Stimulated activated memory B cell treated with anti-CD40 and anti-IgM and Interleukin-4, amounts not matched to agents 10 μg/mL and 1 μg/mL and 100 μg/mL, for 72 hours (primary cell): ENCODE measurements around the gene MOV10L1.

ENCODE experiments used
- ATAC-seq: fragments of 150-1000 bp; cut with Tn5 transposase; 2 replicates; pipeline ENCODE4 v1.10.0; 2021
- H3K27ac Mint-ChIP-seq: one replicate; pipeline ENCODE4 v1.8.0; 2022; ENCODE audit warnings: mild to moderate bottlenecking, mixed read lengths
- H3K27me3 Mint-ChIP-seq: one replicate; pipeline ENCODE4 v1.8.0; 2022; ENCODE audit warnings: mixed read lengths
- H3K36me3 Mint-ChIP-seq: one replicate; pipeline ENCODE4 v1.8.0; 2022; ENCODE audit warnings: mixed read lengths
- H3K4me1 Mint-ChIP-seq: one replicate; pipeline ENCODE4 v1.8.0; 2022; ENCODE audit warnings: mixed read lengths
- H3K4me3 Mint-ChIP-seq: one replicate; pipeline ENCODE4 v1.8.0; 2022; ENCODE audit warnings: mild to moderate bottlenecking, moderate library complexity, mixed read lengths
- H3K9me3 Mint-ChIP-seq: one replicate; pipeline ENCODE4 v1.8.0; 2022; ENCODE audit warnings: mixed read lengths

Gene MOV10L1

GRCh38 chr22:50102946-50103345 lies 13.1 kb downstream of the MOV10L1 start:
- Mint-ChIP-seq H3K4me3 (no peak overlapping the region), H3K27ac (no peak overlapping the region), H3K4me1 (peaks cover 20% of the 10 kb centered on the region), H3K9me3 (no peaks in the 10 kb centered on the region), H3K36me3 (no peaks in the 10 kb centered on the region), H3K27me3 (peaks cover 72% of the 10 kb centered on the region)
- ATAC-seq = peak; percentile 63

DNA sequence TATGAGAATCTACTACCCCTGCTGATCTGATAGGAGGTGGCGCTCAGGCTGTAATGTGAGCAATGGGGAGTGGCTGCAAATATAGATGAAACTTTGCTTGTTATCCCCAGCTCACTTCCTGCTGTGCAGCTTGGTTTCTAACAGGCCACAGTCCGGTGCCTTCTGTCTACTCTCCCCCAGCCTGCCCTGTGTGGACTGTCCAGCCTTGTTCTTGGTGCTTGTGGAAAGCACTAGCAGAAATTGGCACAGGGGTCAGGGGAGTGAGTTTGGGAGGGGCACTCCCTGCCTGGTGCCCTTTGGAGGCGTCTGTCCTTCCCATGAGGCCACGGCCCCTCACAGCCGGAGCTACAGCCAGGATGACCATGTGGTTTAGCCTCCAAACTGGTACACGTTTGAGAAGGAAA lies 14.3 kb downstream of the MOV10L1 start:
- no peak overlapping the region for H3K4me3 Mint-ChIP-seq
- ATAC-seq = no peak
- no peaks in the 10 kb centered on the region for H3K36me3 Mint-ChIP-seq
- H3K4me1 Mint-ChIP-seq = peaks cover 20% of the 10 kb centered on the region
- no peaks in the 10 kb centered on the region for H3K9me3 Mint-ChIP-seq
- H3K27ac Mint-ChIP-seq = no peak overlapping the region
- peaks cover 73% of the 10 kb centered on the region for H3K27me3 Mint-ChIP-seq

DNA sequence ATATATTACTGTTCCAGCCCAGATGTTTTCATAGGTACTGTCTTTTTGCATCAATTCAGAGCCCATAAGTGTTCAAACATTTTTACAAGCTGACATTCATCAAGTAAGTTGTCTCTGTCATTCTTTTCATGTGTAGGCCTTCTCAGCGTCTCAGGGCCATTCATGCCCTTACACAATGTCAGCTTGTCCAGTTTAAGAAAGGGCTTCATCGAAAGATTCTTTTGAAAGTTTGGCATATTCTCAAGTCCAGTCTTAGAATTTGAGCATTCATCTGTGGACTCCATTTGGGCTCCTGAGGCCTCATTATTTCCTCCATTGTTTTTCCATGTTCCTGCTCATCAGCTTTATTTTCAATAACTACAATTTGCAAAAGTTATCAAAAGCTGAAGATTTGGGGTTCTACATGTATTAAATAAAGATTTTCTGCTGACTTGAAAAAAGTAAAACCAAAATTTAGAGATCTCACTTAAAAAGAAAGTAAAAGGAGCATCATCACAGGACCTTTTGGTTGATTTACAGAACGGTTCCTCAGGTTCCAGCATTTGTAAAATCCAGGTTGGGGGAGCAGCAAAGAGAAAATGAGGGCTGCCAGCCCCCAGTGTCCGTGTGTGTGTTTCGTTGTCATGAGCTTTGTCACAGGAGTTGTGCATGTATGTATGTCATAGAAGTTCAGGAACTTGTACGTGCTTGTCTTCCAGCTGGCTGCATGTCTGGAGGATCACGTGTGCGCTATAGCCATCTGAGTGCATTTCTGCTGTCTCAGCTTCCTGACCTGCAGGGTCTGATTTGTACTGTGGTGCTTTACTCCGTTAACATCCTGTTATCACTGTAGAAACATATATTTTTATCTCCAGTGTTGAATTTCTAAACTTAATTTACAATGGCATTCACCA lies 15.6 kb downstream of the MOV10L1 start:
- Mint-ChIP-seq H3K4me3 (no peak overlapping the region), H3K36me3 (no peaks in the 10 kb centered on the region), H3K4me1 (peaks cover 20% of the 10 kb centered on the region), H3K9me3 (no peaks in the 10 kb centered on the region), H3K27ac (no peak overlapping the region), H3K27me3 (peaks cover 81% of the 10 kb centered on the region)
- ATAC-seq = no peak

- H3K27me3 Mint-ChIP-seq = peaks cover 82% of the 10 kb centered on the region
- peaks cover 10% of the 10 kb centered on the region for H3K4me1 Mint-ChIP-seq
- no peak overlapping the region for H3K4me3 Mint-ChIP-seq
- ATAC-seq = no peak
- no peaks in the 10 kb centered on the region for H3K9me3 Mint-ChIP-seq
- H3K27ac Mint-ChIP-seq = no peak overlapping the region
- no peaks in the 10 kb centered on the region for H3K36me3 Mint-ChIP-seq
Observed at GRCh38 chr22:50107529-50107928, 17.7 kb downstream of the MOV10L1 start.

GRCh38 chr22:50111056-50111455 lies 21.2 kb downstream of the MOV10L1 start:
- H3K36me3 Mint-ChIP-seq = no peaks in the 10 kb centered on the region
- H3K27ac Mint-ChIP-seq = no peak overlapping the region
- peaks cover 90% of the 10 kb centered on the region for H3K27me3 Mint-ChIP-seq
- no peaks in the 10 kb centered on the region for H3K9me3 Mint-ChIP-seq
- ATAC-seq = no peak
- no peak overlapping the region for H3K4me3 Mint-ChIP-seq
- H3K4me1 Mint-ChIP-seq = no peaks in the 10 kb centered on the region

DNA sequence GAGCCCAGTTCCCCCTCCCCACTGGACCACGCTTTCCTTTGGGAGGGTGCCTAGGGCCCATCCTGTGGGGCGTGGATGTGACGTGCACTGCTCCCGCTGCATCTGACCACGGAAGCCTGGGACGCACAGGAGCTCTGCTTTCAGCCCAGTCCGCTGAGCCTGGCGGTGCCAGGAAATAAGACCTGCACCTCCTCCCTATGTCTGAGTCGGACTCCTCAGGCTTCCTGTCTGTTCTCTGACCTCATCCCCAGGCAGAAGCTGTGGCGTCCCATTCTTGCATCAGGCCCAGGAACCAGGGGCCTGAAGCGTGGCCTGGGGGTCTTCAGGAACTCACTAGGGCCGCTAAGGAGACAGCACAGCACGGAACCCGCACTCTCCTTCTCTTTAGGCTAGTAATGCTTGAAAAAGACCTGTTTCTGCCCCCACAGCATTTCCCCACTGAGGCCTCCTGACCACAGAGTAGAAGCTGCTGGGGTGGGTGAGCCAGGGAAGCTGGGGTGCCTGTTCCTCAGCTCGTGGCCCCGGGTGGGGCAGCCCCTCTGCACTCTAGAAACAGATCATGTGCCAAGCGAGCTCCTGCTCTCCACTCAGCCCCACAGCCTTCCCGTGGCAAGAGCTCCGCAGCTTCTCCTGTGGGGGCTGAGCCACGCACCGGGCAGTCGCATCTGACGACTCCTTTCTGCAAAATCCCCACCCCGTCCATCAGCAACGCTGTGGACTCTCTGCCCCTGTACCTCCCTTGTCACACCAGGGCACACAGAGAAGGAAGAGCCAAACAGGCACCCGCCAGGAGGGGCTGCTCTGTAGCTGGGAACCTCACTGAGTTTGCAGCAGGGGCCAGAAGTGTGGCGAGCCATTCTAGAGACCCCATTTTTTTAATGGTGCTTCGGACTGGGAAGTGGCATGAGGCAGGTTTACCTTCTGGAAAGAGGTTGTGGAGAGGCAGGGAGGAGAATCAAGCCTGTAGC lies 22.6 kb downstream of the MOV10L1 start:
- no peak overlapping the region for H3K27ac Mint-ChIP-seq
- no peak for ATAC-seq
- H3K36me3 Mint-ChIP-seq = no peaks in the 10 kb centered on the region
- H3K4me1 Mint-ChIP-seq = no peaks in the 10 kb centered on the region
- H3K9me3 Mint-ChIP-seq = no peaks in the 10 kb centered on the region
- no peak overlapping the region for H3K4me3 Mint-ChIP-seq
- peaks cover 82% of the 10 kb centered on the region for H3K27me3 Mint-ChIP-seq

GRCh38 chr22:50114221-50115021 lies 24.6 kb downstream of the MOV10L1 start:
- H3K4me3 Mint-ChIP-seq = no peak overlapping the region
- no peaks in the 10 kb centered on the region for H3K36me3 Mint-ChIP-seq
- H3K27ac Mint-ChIP-seq = no peak overlapping the region
- no peaks in the 10 kb centered on the region for H3K9me3 Mint-ChIP-seq
- no peak for ATAC-seq
- H3K4me1 Mint-ChIP-seq = no peaks in the 10 kb centered on the region
- H3K27me3 Mint-ChIP-seq = peaks cover 76% of the 10 kb centered on the region

GRCh38 chr22:50115693-50116092 lies 25.9 kb downstream of the MOV10L1 start:
- ATAC-seq = no peak
- Mint-ChIP-seq H3K9me3 (no peaks in the 10 kb centered on the region), H3K27ac (no peak overlapping the region), H3K4me3 (no peak overlapping the region), H3K4me1 (no peaks in the 10 kb centered on the region), H3K36me3 (no peaks in the 10 kb centered on the region), H3K27me3 (peaks cover 74% of the 10 kb centered on the region)

GRCh38 chr22:50117168-50117762 lies 27.5 kb downstream of the MOV10L1 start:
- Mint-ChIP-seq H3K4me1 (no peaks in the 10 kb centered on the region), H3K27ac (no peak overlapping the region), H3K27me3 (peaks cover 64% of the 10 kb centered on the region), H3K9me3 (no peaks in the 10 kb centered on the region), H3K36me3 (no peaks in the 10 kb centered on the region), H3K4me3 (no peak overlapping the region)
- no peak for ATAC-seq

- Mint-ChIP-seq H3K9me3 (peaks cover 2% of the 10 kb centered on the region), H3K4me1 (no peaks in the 10 kb centered on the region), H3K27ac (no peak overlapping the region), H3K27me3 (peaks cover 55% of the 10 kb centered on the region), H3K36me3 (no peaks in the 10 kb centered on the region), H3K4me3 (no peak overlapping the region)
- ATAC-seq = no peak
Observed at GRCh38 chr22:50118129-50118528, 28.3 kb downstream of the MOV10L1 start.

- peaks cover 2% of the 10 kb centered on the region for H3K9me3 Mint-ChIP-seq
- peaks cover 52% of the 10 kb centered on the region for H3K27me3 Mint-ChIP-seq
- no peaks in the 10 kb centered on the region for H3K36me3 Mint-ChIP-seq
- no peaks in the 10 kb centered on the region for H3K4me1 Mint-ChIP-seq
- no peak overlapping the region for H3K4me3 Mint-ChIP-seq
- no peak overlapping the region for H3K27ac Mint-ChIP-seq
- no peak for ATAC-seq
Observed at GRCh38 chr22:50118557-50119168, 28.9 kb downstream of the MOV10L1 start.

- Mint-ChIP-seq H3K4me1 (no peaks in the 10 kb centered on the region), H3K36me3 (peaks cover 5% of the 10 kb centered on the region), H3K27ac (no peak overlapping the region), H3K27me3 (peaks cover 55% of the 10 kb centered on the region), H3K4me3 (no peak overlapping the region), H3K9me3 (peaks cover 7% of the 10 kb centered on the region)
- ATAC-seq = peak; percentile 31
Observed at GRCh38 chr22:50119169-50119767, 29.5 kb downstream of the MOV10L1 start.

DNA sequence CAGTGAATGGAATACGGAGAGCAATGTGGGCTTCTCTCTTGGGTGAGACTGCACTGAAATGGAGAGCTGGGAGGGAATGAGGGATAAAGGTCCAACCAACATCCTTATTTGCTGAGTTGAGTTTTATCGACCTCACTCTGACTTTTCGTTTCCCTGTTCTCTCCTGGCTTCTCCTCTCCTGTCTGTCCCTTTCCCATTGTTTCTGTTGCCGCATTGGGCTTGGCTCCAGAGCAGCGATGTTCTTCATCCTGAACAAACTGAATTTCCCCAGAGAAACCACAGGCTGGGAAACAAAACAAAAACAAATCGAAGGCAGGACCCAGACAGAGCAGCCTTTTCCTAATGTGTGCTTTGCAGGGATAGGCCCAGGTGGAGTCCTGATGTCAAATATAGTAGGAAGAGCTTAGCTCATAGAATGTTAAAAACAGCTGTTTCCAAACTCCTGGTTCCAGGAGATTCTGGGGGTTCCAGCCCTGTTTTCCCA lies 30.0 kb downstream of the MOV10L1 start:
- H3K36me3 Mint-ChIP-seq = peaks cover 8% of the 10 kb centered on the region
- no peaks in the 10 kb centered on the region for H3K4me1 Mint-ChIP-seq
- no peak overlapping the region for H3K4me3 Mint-ChIP-seq
- no peak for ATAC-seq
- peaks cover 56% of the 10 kb centered on the region for H3K27me3 Mint-ChIP-seq
- H3K9me3 Mint-ChIP-seq = peaks cover 9% of the 10 kb centered on the region
- no peak overlapping the region for H3K27ac Mint-ChIP-seq
